Stimulated activated CD4-positive, alpha-beta T cell treated with anti-CD3 and anti-CD28 coated beads, Interleukin-12 subunit alpha, Interleukin-12 subunit beta, amount 100 ng/mL, for 4 hours (primary cell): ENCODE results near the gene SLC2A5.
A peak's percentile ranks its signal among the peaks of the same experiment; 100 is the strongest.
"Not testable (repeated sequence)": the region's sequence is repeated elsewhere in the genome, so short reads cannot be mapped to it uniquely, and the experiment has no call there.

ENCODE experiments used
- DNase-seq: peaks from one replicate; pipeline ENCODE4 v3.0.0-alpha.2; 2020

Gene SLC2A5

GRCh38 chr1:9069326-9070100 is at the start of gene SLC2A5:
Gene SLC2A5 (minus strand): TSS chr1:9069635. CDS start chr1:9069536, 99 bp downstream.
- no peak for DNase-seq

- no peak for DNase-seq
Measured at GRCh38 chr1:9118186-9118585, 48.8 kb upstream of the SLC2A5 start.

- DNase-seq = no peak
Measured at GRCh38 chr1:9115351-9116205, 46.1 kb upstream of the SLC2A5 start.

GRCh38 chr1:9112961-9113880 is 43.8 kb upstream of the SLC2A5 start:
- no peak for DNase-seq

GRCh38 chr1:9111957-9112356 is 42.5 kb upstream of the SLC2A5 start:
- no peak for DNase-seq

- no peak for DNase-seq
Measured at GRCh38 chr1:9111357-9111691, 41.9 kb upstream of the SLC2A5 start.

GRCh38 chr1:9110669-9111356 is 41.4 kb upstream of the SLC2A5 start:
- peak; percentile 86 for DNase-seq

GRCh38 chr1:9108056-9108665 is 38.7 kb upstream of the SLC2A5 start:
- no peak for DNase-seq

GRCh38 chr1:9107136-9107535 is 37.7 kb upstream of the SLC2A5 start:
- no peak for DNase-seq

- no peak for DNase-seq
Measured at GRCh38 chr1:9106286-9106685, 36.9 kb upstream of the SLC2A5 start.

- DNase-seq = no peak
Measured at GRCh38 chr1:9105336-9105867, 36.0 kb upstream of the SLC2A5 start.

- DNase-seq = no peak
Measured at GRCh38 chr1:9101510-9102146, 32.2 kb upstream of the SLC2A5 start.

GRCh38 chr1:9100471-9101043 is 31.1 kb upstream of the SLC2A5 start:
- DNase-seq = no peak

- no peak for DNase-seq
Measured at GRCh38 chr1:9099555-9099954, 30.1 kb upstream of the SLC2A5 start.

GRCh38 chr1:9097947-9098705 is 28.7 kb upstream of the SLC2A5 start:
- no peak for DNase-seq

- DNase-seq = no peak
Measured at GRCh38 chr1:9095818-9096217, 26.4 kb upstream of the SLC2A5 start.

GRCh38 chr1:9093996-9094595 is 24.7 kb upstream of the SLC2A5 start:
- not testable (repeated sequence) for DNase-seq

- DNase-seq = no peak
Measured at GRCh38 chr1:9093581-9093980, 24.1 kb upstream of the SLC2A5 start.

GRCh38 chr1:9093091-9093490 is 23.7 kb upstream of the SLC2A5 start:
- no peak for DNase-seq

GRCh38 chr1:9088807-9089206 is 19.4 kb upstream of the SLC2A5 start:
- DNase-seq = no peak
